NCI-H1048 (cell line): ENCODE results near the gene HSD17B1.

Source experiments
- DNase-seq: peaks from one replicate; lab custom pipeline; 2025; lab: John Stamatoyannopoulos, UW

HSD17B1 gene

DNA sequence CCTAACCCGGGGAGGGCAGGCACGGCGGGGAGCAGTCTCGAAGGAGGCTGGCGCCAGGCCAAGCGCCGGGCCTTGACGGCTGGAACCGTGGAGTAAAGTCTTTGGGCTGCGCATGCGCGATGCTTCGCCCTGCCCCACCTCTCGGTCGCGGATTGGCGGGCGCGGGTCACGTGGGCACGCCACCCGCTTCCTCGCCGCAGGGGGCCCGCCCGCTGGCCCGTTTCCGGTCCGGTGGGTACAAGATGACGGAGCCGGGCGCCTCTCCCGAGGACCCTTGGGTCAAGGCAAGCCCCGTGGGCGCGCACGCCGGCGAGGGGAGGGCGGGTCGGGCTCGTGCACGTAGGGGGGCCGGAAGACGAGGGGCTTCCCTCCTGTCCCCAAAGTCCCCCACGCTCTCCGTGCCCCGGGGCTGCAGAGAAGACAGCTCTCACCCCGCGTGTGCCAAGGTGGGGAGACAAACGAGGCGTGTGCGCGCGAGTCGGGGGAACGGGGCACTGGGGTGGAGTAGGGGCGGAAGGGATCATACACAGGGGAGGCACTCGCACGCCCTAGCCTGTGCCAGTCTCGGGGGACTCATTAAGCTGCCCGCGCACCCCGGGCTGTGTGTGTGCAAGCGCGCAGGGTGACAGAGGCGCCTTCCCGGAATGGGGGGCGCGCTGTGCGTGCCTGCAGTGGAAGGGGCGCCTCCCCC, 14.3 kb downstream of the HSD17B1 start, which contains the start of gene MLX:
MLX (plus strand) TSS at position 218 of the 691 bp plus-strand sequence; CDS start at position 243, 25 bp downstream.
- DNase-seq, result peak; percentile 78

DNA sequence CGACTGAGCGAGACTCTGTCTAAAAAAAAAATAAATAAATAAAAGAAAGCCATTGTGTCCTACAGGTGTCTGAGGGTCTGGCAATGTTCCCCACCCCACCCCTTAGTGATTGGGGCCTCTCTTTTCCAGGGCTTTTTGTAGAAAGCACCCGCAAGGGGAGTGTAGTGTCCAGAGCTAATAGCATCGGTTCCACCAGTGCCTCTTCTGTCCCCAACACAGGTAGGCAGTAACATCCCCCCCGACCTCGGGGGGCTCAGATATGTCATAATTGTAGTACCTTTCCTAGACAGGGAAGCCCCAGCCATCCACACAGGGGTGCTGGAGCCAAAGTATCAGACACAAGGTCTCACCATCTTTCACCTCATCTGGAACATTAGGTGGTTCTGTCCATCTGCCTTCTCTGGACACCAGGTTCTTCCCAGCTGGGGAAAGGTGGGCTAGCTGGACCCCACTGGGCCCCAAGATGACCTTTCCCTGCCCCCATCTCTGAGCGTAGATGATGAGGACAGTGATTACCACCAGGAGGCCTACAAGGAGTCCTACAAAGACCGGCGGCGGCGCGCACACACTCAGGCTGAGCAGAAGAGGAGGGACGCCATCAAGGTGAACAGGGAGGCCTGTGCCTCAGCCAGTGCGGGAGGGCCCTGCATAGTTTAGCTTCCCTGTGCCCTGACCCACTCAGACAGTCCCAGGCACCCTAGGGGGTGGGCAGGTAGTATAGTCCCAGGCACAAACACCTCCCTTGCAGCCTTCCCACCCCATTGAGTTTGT, 15.8 kb downstream of the HSD17B1 start:
- DNase-seq, result no peak

DNA sequence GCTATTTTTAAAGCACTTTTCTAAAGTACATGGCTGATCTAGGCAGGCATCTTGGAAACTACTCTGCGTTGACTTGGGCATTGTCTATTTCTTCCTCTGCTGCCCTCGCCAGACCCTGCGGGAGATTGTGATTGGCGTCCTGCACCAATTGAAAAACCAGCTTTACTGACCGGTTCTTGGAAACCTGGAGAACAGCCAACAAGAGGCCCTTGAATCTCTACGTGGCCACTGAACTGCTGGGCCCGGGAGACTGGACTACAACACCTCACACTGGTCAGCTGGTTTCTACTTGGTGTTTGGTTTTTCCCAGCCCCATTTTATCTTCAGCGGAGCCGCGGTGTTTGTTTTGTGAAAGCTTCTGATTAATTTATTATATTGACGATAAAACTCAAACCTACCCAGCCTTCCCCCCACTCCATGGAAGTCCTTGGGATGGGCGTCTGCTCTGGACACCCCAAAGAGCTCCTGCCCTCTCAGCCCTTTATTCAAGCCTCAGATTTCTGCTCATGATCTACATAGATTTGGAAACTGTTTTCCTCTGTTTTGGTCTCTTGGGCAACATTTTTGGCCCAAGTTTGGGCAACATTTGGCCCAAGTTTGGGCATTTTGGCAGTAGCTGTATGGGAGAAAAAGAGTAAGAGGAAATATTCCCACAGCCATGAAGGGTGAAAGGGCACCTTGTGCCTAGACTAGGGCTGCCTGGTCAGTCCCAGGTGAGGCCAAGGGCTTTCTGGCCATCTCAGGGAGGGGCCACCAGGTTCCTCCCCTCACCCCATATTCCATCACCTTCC, 18.9 kb downstream of the HSD17B1 start:
- DNase-seq, result no peak

DNA sequence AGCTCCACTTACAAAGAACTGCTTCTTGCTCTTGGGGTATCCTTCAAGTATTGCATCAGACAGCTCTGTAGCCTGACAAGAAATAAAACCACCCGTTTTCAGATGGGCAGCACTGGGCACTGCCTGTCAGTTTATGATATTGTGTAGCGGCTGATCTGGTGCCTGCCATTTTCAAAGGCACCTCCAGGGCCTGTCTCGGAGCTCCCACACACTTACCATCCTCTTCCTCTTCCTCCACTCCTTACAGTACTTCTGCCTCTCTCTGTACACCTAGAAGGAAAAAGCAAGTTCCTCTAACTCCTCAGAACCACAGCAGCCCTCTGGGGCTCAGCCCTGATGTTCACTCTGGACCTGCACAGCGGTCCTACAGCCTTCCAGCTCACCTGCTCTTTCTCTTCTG, 20.4 kb downstream of the HSD17B1 start:
- DNase-seq, result no peak

DNA sequence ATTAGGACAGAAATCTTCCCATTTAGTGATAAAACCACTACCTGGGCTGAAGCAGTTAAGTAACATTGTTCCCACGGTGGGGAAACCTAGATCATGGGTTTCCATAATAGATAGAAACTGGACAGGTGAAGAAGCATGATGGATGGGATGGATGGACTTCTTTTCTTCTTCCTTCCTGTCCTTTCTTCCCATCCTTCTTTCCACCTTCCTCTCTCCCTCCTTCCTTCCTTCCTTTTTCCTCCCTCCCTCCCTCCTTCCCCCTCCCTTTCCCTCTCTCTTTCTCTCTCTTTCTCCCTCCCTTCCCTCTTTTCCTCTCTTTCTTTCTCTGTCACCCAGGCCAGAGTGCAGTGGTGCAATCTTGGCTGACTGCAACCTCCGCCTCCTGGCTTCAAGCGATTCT, 21.7 kb downstream of the HSD17B1 start:
- DNase-seq, result no peak

DNA sequence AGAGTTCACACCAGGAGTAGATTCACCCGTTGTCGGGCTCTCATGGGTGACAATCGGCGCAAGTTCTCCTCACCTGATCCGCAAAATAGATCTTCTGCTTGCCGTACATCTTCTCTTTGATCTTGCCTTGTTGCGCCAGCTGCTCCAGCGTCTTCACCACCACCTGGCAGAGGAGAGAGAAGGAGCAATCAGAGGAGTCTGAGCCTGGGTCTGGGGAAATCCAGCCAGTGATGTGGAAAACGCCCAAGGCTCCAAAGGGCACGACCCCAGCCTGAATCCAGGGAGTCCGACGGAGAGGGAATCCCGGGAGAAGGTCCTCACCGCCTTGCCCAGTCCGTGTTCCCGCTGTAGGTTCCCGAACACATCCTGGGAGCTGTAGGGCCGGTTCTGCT, 24.4 kb downstream of the HSD17B1 start:
- DNase-seq, result no peak

DNA sequence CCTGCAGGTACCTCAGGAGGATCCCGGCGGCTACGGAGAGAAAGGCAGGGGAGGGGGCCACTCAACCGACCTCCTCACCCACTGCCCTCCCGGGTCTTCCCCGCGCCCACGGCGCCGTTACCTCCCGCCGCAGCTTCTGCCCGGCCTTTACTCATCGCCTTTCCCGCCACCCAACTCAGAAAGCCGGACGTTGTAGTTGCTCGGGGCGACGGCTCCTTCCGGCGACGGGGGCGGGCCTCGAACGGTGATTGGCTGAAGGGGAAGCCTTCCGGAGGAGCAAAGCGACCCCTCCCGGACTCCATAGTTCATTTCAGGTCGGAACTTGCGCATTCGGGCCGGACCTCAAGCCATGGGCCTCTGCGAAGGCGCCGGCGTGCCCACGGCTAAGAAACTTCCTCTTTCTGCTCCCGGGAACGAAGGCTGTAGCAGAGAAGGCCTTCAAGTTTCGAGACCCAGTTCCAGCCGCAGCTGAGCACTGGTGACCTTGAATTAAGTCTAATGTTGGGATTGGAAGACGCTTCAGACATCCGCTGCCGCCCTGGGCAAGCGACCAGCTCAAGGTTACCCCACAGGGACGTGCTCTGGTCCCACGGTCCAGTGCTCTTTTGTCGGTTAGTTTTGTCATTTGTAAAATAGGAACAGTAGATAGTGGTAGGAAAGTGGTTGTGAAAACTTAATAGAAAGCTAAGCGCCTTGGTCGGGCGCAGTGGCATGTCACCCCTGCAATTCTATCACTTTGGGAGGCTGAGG, 25.0 kb downstream of the HSD17B1 start, which contains the start of gene PSMC3IP:
PSMC3IP (minus strand) TSS at position 198 of the 750 bp plus-strand sequence; CDS start at position 155, 43 bp downstream.
- DNase-seq, result peak; percentile 91

DNA sequence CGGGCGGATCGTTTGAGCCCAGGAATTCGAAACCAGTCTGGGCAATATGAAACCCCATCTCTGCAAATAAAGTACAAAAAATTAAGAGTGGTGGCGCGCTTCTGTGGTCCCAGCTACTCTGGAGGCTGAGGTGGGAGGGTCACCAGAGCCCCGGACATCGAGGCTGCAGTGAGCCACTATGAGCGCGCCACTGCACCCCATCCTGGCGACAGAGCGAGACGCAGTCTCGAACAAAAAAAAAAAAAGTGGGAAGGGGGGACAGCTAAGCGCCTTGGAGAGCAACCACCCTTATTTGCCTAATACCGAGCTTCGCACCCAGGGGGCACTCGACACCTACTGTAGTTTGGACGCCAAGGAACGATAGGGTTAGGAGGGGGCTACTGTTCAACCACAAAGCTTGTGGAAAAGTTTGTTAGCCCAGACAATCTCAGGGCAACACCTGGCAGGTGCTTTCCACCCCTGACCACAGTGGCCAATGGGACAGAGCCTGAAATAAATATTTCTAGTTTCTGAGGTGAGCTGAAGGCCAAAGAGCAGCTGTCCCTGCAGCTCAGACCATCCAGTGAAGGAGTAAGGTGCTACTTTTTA, 25.7 kb downstream of the HSD17B1 start:
- peak; percentile 50 for DNase-seq

DNA sequence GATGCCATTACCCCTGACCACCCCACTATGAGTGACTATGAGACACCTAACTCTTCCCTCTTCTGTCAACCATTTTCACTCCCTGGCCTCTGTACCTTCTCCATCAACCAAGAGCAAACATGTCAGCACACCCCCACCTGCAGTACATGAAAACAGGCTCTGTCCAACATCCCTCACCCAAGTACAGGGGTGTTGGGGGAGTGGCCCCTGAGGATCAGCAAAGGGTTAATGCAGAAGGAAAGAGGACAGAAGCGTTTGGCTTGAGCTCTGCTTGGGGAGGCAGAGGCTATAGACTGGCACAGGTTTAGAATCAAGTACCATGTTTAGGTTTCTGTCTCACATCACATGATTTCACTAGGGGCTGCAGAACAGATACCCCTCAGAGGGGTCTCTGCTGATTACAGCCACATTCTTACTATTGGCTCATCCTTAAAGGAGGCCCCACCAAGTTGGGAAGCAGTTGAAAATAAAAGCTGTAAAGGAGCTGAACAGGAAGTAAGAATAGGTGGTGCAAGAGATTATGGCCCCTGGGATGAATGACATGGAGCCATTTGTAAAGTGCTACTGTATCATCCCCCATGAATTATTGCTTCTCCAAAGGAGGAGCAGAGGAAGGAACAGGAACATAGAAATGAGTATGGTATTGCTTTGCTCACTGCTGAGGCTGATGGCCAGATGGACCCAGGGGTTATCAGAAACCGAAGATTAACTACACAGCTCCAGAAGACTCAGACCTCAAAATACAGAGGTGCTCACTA, 27.2 kb downstream of the HSD17B1 start:
- DNase-seq, result no peak

DNA sequence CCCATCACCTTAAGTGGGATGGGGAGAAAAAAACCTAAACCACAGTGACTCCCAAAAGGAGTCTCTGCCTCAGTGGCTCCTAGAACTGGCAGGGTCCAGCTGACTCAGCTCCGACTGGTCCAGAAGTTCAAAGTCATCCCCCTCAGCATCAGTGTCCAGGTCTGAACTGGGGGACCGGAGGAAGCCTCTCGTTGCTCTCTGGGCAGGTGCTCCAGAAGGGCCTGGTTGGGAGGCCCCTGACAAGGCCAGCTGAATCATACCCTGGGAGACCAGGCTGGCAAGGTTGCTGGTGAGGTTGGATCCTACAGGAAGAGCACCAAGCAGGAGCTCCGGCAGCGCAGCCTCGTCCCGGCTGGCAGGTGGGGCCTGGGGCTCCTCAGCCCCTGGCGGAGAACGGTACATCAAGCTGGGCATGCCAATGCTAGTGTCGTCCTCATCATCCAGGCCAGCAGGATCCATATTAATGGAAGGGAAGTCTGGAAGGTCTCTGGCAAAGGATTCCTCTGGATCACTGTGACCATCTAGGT, 29.1 kb downstream of the HSD17B1 start:
- DNase-seq, result no peak

DNA sequence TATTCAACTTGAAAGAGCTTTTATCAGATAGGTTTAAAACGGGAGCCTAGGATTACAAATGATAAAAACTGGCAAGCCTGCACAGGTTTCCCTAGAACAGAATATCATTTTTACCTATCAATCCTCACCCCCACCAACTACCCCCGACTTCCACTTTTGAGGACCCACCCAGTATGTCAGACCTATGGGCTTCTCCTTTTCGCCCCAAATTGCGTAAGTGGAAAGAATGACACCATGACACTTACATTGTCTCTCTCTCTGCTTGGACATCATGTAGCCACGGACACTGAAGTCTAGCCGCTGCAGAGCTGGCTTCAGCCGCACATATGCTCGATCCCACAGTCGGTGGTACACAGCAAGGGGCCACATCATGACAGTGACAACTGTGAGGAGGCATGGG, 32.2 kb downstream of the HSD17B1 start:
- DNase-seq, result no peak

DNA sequence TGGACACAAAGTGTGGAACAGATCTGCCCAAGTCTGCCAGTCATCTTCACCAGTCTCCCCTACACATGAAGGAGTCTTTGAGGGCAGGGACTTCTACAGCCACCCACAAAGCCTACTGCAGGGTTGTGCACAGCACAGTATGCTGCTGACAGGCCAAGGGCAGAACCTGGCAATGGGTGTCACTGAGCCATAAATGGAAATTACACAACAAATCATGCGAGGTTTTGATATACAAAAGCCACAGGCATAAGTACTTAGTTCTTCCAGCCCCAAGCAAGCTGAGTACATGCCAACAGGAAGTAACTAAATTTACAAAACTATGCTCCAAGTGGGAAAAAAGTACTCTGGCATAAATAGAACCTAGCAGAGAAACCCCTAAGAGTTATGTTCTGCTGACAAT, 32.6 kb downstream of the HSD17B1 start:
- no peak for DNase-seq

DNA sequence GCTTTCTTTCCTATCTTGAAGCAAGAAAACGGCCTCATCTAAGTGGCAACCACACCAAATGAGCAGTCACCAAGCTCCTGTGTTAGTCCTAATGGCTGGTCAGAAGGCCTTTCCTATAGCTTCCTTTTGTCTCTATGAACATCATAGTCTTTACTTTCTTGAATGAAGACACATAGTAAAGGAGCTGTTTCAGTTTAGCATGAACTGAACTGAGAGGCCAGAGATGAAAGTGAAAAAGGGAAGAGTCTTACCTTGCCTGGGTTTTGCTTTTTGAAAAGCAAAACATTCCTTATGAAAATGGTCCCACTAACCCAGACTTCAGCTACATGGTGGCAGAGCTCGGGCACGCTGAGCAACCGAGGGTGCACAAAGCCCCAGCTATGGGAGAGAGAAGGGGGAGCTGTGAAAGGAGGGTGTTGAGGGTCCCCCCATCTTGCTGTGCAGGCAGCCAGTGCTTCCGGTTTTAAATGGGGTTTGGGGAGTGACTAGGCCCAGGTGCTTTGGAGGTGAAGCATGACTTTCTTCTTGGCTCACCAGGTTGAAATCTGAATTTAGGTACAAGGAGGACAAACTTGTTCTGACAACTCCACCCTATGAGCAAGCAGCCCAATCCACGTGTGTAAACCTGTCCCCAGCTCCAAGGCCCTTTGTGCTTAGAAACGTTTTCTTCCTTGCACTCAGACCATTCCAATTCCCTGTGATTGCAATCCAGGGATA, 33.9 kb downstream of the HSD17B1 start:
- no peak for DNase-seq

DNA sequence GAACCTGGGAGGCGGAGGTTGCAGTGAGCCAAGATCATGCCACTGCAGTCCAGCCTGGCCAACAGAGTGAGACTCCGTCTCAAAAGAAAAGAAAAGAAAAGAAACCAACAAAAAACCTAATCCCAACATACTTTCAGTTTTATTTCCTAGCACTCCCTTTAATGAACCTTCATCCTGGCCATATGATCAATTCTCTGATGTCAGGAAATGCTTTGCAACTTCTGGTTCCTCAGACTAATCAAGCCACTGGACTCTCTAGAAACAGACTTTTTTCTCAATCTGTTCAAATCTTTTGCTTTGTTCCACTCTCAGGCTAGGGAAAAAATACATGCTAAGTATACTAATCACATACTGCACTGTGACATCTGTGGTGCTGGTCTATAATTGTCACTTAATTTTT, 38.2 kb downstream of the HSD17B1 start:
- DNase-seq, result no peak

DNA sequence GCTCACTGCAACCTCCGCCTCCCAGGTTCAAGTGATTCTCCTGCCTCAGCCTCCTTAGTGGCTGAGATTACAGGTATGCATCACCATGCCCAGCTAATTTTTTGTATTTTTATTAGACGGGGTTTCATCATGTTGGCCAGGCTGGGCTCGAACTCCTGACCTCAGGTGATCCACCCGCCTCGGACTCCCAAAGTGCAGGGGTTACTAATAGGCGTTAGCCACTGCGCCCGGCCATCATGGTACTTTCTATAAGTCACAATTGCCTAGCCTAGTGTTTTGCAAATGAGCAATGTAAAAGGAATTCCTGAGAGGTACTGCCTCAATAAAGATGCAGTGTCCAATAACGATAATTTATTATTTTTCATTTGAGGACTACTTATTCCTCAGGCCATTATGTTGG, 38.7 kb downstream of the HSD17B1 start:
- DNase-seq, result no peak

DNA sequence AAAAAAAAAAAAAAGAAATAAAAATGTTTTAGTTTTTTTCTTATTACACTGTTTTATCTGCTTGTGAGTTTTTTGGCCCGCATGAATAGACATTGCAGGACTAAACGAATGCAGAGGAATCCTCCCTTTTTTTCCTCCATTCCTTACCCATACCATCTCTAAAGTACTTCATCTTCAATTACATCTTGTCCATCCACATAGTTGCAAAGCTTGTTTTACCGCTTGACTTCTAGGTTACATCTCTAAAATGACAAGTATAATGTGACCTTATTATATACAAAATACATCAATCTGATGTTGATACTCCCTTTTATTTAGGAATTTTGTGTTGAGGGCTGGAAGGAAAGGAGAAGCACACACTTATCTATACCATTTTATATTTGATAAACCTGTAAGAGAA, 43.7 kb downstream of the HSD17B1 start:
- DNase-seq, result no peak

DNA sequence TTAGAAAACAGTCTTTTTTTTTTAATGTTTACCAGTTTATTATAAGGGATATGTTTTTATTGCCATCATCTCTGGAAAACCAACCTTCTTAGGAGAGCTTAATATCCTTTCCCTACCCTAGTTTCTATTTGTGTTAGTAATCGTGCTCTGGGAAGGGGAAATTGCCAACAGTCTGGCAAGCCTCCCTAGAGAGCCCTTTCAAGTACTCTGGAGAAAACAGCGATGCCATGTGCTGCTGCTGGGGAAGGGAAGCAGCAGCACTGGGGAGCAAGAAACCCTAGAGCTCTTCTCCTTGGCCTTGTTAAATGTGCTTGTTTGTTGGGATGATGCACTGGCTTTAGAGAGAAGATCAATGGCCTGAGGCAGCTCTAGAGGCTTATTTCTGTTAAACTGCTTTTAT, 46.2 kb downstream of the HSD17B1 start:
- no peak for DNase-seq

DNA sequence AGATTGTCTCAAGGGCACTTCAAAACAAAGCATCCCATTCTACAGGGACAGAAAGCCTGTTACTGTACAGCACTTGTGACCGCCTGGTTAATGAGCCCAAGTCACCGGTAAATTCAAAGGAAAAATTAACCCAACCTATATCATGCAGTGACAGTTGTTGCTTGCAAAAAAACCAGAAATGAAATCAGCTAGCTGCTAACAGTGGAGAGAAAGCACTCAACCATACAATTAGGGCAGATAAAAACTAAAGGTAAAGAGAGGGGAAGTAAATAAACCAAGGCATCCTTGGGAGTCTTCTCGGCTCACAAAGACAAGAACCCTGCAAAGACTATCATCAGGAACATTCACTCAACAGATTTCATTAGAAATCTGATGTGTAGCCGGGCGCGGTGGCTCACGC, 50.6 kb downstream of the HSD17B1 start:
- no peak for DNase-seq
